ENCODE data around the gene ALK. TPM values are rescaled to one million over a fixed set of nuclear protein-coding genes. Genes with fewer than 3 reads are reported as not detected.

The ALK gene
- polyA plus RNA-seq, 3 donors: not detected

- H3K4me1 ChIP-seq (ENCODE audit: control insufficient read depth in 1 of 2, insufficient read depth in 2 of 2, low read length in 2 of 2): no peaks in the 10 kb centered on the region
- H3K4me3 Mint-ChIP-seq: no peak overlapping the region
- no peak for TF ChIP-seq CTCF (IDR thresholded peaks at IDR 0.05)
- H3K4me2 ChIP-seq (replicated peaks; ENCODE audit: extremely low read depth, low read length, poor library complexity, severe bottlenecking): no peak overlapping the region
- H3K4me3 ChIP-seq (replicated peaks in 1 of 3; ENCODE audit: low read depth in 2 of 3, low read length in 3 of 3): no peak overlapping the region
- no peak for DNase-seq
- H3K27me3 Mint-ChIP-seq (ENCODE audit: low read depth in 3 of 3): peaks cover 0 to 3% (median 1%) of the 10 kb centered on the region in 3 donors
- H3K4me1 Mint-ChIP-seq: peaks cover 3% of the 10 kb centered on the region
- H3K9me3 Mint-ChIP-seq: peaks cover 0 to 3% (median 0%) of the 10 kb centered on the region in 7 donors
- H3K27ac ChIP-seq (ENCODE audit: low read depth in 1 of 2, low read length in 2 of 2): no peak overlapping the region
- no peaks in the 10 kb centered on the region for H3K36me3 ChIP-seq (replicated peaks in 1 of 2; ENCODE audit: control insufficient read depth in 1 of 2, insufficient read depth in 2 of 2, low read length in 2 of 2)
- no peak overlapping the region for H3K27ac Mint-ChIP-seq
- H3K79me2 ChIP-seq (ENCODE audit: insufficient read depth, low read length): no peaks in the 10 kb centered on the region
- no peaks in the 10 kb centered on the region for H3K9me3 ChIP-seq (replicated peaks in 1 of 2; ENCODE audit: control insufficient read depth in 1 of 2, insufficient read depth in 1 of 2, low read length in 2 of 2)
- no peaks in the 10 kb centered on the region for H3K27me3 ChIP-seq (ENCODE audit: control insufficient read depth in 2 of 2, insufficient read depth in 2 of 2, low read length in 2 of 2)
- intact Hi-C loops (cut with micrococcal nuclease): no loop called here
- no peak overlapping the region for H2AFZ ChIP-seq (ENCODE audit: insufficient read depth, low read depth, low read length, poor library complexity, severe bottlenecking)
- H4K20me1 ChIP-seq (ENCODE audit: insufficient read depth, low read length): no peaks in the 10 kb centered on the region
- no peak overlapping the region for H3K9ac ChIP-seq (ENCODE audit: insufficient read depth, low read length, poor library complexity, severe bottlenecking)
- no peaks in the 10 kb centered on the region for H3K36me3 Mint-ChIP-seq
These were observed 436.3 kb downstream of the ALK start for GRCh38 chr2:29485117-29485516.

- H4K20me1 ChIP-seq (ENCODE audit: insufficient read depth, low read length): no peaks in the 10 kb centered on the region
- no peaks in the 10 kb centered on the region for H3K36me3 ChIP-seq (replicated peaks in 1 of 2; ENCODE audit: control insufficient read depth in 1 of 2, insufficient read depth in 2 of 2, low read length in 2 of 2)
- no peak overlapping the region for H3K27ac ChIP-seq (ENCODE audit: low read depth in 1 of 2, low read length in 2 of 2)
- 67% methylated on average over 1 of the region's 3 CpGs for WGBS (ENCODE audit: insufficient coverage)
- H3K4me1 Mint-ChIP-seq: peaks cover 3% of the 10 kb centered on the region
- no peaks in the 10 kb centered on the region for H3K79me2 ChIP-seq (ENCODE audit: insufficient read depth, low read length)
- DNase-seq: no peak
- peaks cover 0 to 3% (median 0%) of the 10 kb centered on the region in 7 donors for H3K9me3 Mint-ChIP-seq
- H3K27ac Mint-ChIP-seq: peak overlapping the region in 1 of 7 donors; percentile 3
- H3K9ac ChIP-seq (ENCODE audit: insufficient read depth, low read length, poor library complexity, severe bottlenecking): no peak overlapping the region
- no peaks in the 10 kb centered on the region for H3K4me1 ChIP-seq (ENCODE audit: control insufficient read depth in 1 of 2, insufficient read depth in 2 of 2, low read length in 2 of 2)
- H3K27me3 ChIP-seq (ENCODE audit: control insufficient read depth in 2 of 2, insufficient read depth in 2 of 2, low read length in 2 of 2): no peaks in the 10 kb centered on the region
- no peaks in the 10 kb centered on the region for H3K36me3 Mint-ChIP-seq
- H3K9me3 ChIP-seq (replicated peaks in 1 of 2; ENCODE audit: control insufficient read depth in 1 of 2, insufficient read depth in 1 of 2, low read length in 2 of 2): no peaks in the 10 kb centered on the region
- no peak overlapping the region for H3K4me3 Mint-ChIP-seq
- peaks cover 0 to 5% (median 0%) of the 10 kb centered on the region in 3 donors for H3K27me3 Mint-ChIP-seq (ENCODE audit: low read depth in 3 of 3)
- H3K4me3 ChIP-seq (replicated peaks in 1 of 3; ENCODE audit: low read depth in 2 of 3, low read length in 3 of 3): no peak overlapping the region
- H2AFZ ChIP-seq (ENCODE audit: insufficient read depth, low read depth, low read length, poor library complexity, severe bottlenecking): no peak overlapping the region
- no peak for TF ChIP-seq CTCF (IDR thresholded peaks at IDR 0.05)
- intact Hi-C loops (cut with micrococcal nuclease): no loop called here
- no peak overlapping the region for H3K4me2 ChIP-seq (replicated peaks; ENCODE audit: extremely low read depth, low read length, poor library complexity, severe bottlenecking)
These were observed 438.5 kb downstream of the ALK start for GRCh38 chr2:29482867-29483266.

Data from CD14-positive monocyte (primary cell).